ENCODE results near the gene SFI1. TPM values are rescaled to one million over a fixed set of nuclear protein-coding genes. Genes with fewer than 3 reads are reported as not detected.

The SFI1 gene
- total and polyA plus RNA-seq, 11 donors = 2.2 to 18.3 (median 6.4) TPM

DNA sequence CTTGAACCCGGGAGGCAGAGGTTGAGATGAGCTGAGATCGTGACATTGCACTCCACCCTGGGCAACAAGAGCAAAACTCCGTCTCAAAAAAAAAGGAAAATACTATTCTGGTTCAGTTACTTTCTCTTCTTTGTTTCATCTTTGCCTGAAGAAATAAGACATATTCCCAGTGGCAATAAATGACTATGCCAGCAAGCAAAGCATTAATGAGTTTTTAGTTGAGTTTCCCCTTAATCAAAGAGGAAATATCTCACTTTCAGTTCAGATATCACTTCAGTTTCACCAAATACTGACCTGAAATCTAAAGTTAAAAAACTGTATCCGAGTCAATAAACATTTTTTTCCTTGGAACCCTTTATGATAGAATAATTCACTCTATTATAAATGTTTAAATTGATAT is 155.3 kb downstream of the SFI1 start:
- TF ChIP-seq POLR2A (IDR thresholded peaks at IDR 0.05) = no peak
- TF ChIP-seq, protein P1, sequence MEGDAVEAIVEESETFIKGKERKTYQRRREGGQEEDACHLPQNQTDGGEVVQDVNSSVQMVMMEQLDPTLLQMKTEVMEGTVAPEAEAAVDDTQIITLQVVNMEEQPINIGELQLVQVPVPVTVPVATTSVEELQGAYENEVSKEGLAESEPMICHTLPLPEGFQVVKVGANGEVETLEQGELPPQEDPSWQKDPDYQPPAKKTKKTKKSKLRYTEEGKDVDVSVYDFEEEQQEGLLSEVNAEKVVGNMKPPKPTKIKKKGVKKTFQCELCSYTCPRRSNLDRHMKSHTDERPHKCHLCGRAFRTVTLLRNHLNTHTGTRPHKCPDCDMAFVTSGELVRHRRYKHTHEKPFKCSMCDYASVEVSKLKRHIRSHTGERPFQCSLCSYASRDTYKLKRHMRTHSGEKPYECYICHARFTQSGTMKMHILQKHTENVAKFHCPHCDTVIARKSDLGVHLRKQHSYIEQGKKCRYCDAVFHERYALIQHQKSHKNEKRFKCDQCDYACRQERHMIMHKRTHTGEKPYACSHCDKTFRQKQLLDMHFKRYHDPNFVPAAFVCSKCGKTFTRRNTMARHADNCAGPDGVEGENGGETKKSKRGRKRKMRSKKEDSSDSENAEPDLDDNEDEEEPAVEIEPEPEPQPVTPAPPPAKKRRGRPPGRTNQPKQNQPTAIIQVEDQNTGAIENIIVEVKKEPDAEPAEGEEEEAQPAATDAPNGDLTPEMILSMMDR (IDR thresholded peaks at IDR 0.05) = no peak
- DNase-seq (no peak), ATAC-seq (no peak)
- H3K36me3 ChIP-seq = peaks cover 0 to 35% (median 32%) of the 10 kb centered on the region in 9 donors
- H3K27me3 ChIP-seq = no peaks in the 10 kb centered on the region
- no peak overlapping the region for H3K27ac ChIP-seq
- no peak overlapping the region for H3K4me3 ChIP-seq
- H3K4me1 ChIP-seq = peaks cover 0 to 12% (median 0%) of the 10 kb centered on the region in 12 donors
- WGBS, 4 donors = 86 to 94% (median 90%) methylated on average over 4 of the region's 4 CpGs
- H3K9me3 ChIP-seq = no peaks in the 10 kb centered on the region
- intact Hi-C loops (cut with DNase I) = no loop called here

DNA sequence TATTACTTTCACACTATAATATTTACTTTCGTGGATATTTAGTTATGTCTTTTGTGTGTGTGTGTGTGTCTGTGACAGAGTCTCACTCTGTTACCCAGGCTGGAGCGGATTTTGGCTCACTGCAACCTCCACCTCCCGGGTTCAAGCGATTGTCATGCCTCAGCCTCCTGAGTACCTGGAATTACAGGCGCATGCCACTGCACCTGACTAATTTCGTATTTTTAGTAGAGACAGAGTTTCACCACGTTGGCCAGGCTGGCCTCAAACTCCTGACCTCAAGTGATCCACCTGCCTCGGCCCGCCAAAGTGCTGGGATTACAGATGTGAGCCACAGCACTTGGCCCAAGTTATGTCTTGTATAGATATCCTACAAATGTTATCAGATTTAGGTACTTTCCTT is 155.8 kb downstream of the SFI1 start:
- DNase-seq (no peak), ATAC-seq (no peak)
- WGBS, 4 donors = 70 to 77% (median 74%) methylated on average over 9 of the region's 9 CpGs
- intact Hi-C loops (cut with DNase I) = no loop called here
- Histone ChIP-seq H3K27ac (no peak overlapping the region), H3K4me3 (no peak overlapping the region), H3K4me1 (peaks cover 0 to 10% (median 0%) of the 10 kb centered on the region in 12 donors), H3K36me3 (peaks cover 0 to 30% (median 28%) of the 10 kb centered on the region in 9 donors), H3K27me3 (no peaks in the 10 kb centered on the region), H3K9me3 (no peaks in the 10 kb centered on the region)
- TF ChIP-seq POLR2A (IDR thresholded peaks at IDR 0.05) = no peak
- TF ChIP-seq, protein P1 (IDR thresholded peaks at IDR 0.05) = no peak

DNA sequence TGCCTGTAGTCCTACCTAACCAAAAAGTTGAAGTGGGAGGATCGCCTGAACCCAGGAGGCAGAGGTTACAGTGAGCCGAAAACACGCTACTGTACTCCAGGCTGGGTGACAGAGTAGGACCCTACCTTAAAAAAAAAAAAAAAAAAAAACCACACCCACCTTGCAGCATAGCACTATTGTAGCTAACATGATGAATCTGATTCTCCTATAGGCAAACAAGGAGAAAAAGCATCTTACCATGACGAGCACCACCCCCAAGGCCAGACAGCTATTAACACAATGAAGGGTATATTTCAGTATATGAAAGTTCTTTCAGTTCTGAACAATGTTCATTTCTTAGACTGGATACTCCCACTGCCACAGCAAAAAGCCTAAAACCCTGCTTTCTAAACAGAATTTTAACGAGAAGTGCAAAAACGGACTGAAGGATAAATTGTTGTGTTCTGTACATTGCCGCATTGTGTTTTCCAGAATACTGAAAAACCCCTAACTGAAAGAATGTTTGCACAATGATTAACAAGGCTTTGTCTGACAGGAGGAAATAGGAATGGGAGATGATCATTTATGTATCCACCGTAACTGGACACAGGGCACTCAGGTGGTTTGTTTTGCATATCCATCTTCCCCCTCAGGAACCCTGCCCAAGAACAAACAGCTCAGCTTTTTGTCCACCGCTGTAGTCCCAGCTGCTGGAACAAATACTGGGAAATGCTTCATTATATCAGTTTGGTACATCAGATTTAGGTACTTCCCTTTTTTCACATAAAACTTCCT is 156.8 kb downstream of the SFI1 start:
- Histone ChIP-seq H3K36me3 (peaks cover 0 to 20% (median 18%) of the 10 kb centered on the region in 9 donors), H3K9me3 (no peaks in the 10 kb centered on the region)

DNA sequence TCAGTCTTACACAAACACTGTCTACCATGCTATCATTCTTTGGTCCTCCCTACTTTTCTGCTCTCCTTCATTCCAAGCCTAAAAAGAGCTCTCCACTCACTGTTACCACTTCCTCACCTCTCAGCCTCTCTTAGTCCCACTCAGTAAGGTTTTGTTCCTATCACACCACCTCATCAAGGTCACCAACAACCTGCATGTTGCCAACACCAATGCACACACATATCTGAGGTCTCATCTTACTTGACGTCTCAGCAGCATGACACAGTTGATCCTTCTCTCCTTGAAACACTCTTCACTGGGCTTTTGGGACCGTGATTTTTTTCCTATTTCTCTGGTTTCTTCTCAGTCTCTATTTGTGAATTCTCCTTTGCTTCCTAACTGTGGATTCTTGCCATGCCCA is 157.6 kb downstream of the SFI1 start:
- WGBS, 4 donors = 81 to 90% (median 88%) methylated on average over 2 of the region's 2 CpGs
- peaks cover 0 to 10% (median 0%) of the 10 kb centered on the region in 12 donors for H3K4me1 ChIP-seq
- no peaks in the 10 kb centered on the region for H3K27me3 ChIP-seq
- intact Hi-C loops (cut with DNase I) = no loop called here
- DNase-seq (no peak), ATAC-seq (no peak)
- H3K27ac ChIP-seq = no peak overlapping the region
- TF ChIP-seq POLR2A (IDR thresholded peaks at IDR 0.05) = no peak
- TF ChIP-seq, protein P1 (IDR thresholded peaks at IDR 0.05) = no peak
- H3K4me3 ChIP-seq = no peak overlapping the region
- H3K36me3 ChIP-seq = peaks cover 0 to 18% (median 12%) of the 10 kb centered on the region in 9 donors
- H3K9me3 ChIP-seq = no peaks in the 10 kb centered on the region

More for the DNA sequence above, 156.8 kb downstream of the SFI1 start:
- H3K27me3 ChIP-seq = no peaks in the 10 kb centered on the region
- TF ChIP-seq POLR2A (IDR thresholded peaks at IDR 0.05) = no peak
- TF ChIP-seq, protein P1 (IDR thresholded peaks at IDR 0.05) = no peak
- H3K4me1 ChIP-seq = peaks cover 0 to 10% (median 0%) of the 10 kb centered on the region in 12 donors
- intact Hi-C loops (cut with DNase I) = no loop called here
- no peak for ATAC-seq
- no peak for DNase-seq
- H3K4me3 ChIP-seq = no peak overlapping the region
- 86 to 93% (median 91%) methylated on average over 9 of the region's 9 CpGs for WGBS, 4 donors
- H3K27ac ChIP-seq = no peak overlapping the region

Data from heart left ventricle (tissue), 16 donors.